ENCODE results near the gene GRHL3.
A peak's percentile ranks its signal among the peaks of the same experiment; 100 is the strongest.

GRHL3 gene

GRCh38 chr1:24293392-24294227, 25.5 kb upstream of the GRHL3 start:
- DNase-seq (ENCODE audit: low spot score): no peak

DNA sequence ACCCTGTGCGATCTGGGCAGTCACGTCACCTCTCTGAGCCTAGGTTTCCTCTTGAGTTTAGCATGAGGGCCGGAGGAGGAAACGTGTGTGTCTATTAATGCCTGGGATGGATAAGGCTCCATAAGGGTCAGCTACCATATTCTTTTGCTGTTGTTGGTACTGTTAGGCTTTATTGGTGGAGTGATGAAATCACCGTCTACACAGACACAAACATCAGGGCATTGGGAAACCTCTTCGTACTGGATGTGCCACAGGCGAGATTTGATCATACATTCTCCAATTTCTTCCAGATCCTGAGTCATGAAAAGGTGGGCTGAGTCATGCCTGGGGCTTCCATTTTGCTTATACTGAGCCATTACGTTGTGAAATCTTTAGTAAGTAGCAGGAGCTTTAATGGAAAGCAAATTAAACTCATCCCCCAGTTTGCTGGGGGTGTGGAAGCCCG, 24.9 kb upstream of the GRHL3 start:
- DNase-seq (ENCODE audit: low spot score): no peak

DNA sequence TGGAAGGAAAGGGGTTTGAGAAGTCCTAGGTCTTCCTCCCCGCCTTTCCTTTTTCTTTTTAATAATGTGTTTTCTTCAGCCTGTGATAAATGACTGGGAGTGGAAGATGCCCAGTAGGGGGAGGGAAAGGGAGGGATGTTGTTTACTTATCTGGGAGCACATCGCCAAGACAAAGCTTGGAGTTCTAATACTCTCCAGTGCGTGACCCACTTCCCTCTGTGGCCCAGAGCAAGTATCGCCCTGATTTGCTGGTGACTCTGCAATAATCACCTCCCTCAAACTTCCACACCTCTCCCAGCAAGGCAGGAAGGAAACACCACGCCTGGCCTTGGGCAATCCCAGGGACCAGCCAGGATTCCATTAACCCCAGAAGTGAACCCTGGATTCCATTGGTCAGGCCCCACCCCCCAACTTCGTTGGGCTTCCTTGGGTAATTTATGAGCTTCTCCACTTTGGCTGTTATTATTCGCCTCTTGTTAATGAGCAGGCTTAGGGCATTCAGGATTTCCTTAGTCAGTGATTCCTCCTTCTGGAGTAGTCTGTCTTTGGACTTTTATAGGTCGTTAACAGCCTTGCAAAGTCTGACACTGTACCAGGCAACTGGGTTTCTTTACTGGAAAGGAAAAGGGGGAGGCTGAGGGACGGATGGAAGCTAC, 24.3 kb upstream of the GRHL3 start:
- no peak for DNase-seq (ENCODE audit: low spot score)

GRCh38 chr1:24295535-24295934, 23.6 kb upstream of the GRHL3 start:
- DNase-seq (ENCODE audit: low spot score): no peak

- no peak for DNase-seq (ENCODE audit: low spot score)
These were observed 21.8 kb upstream of the GRHL3 start for GRCh38 chr1:24297187-24297851.

DNA sequence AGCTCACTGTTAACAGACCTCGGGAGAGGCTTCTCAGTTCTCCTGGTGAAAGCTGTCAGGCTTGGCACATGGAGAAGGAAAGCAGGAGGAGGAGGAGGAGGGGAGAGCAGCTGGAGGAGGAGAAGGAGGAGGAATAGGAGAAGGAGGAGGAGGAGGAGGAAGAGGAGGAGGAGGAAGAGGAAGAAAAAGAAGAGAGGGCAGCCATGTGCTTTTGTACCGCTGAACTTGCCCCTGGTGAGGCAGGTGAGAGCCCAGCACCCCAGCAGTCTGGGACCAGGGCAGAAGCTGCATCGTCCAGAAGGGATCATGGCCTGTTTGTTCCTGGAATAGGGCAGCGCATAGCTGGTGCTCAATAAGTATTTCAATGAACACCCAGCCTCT, 21.3 kb upstream of the GRHL3 start:
- DNase-seq (ENCODE audit: low spot score): no peak

DNA sequence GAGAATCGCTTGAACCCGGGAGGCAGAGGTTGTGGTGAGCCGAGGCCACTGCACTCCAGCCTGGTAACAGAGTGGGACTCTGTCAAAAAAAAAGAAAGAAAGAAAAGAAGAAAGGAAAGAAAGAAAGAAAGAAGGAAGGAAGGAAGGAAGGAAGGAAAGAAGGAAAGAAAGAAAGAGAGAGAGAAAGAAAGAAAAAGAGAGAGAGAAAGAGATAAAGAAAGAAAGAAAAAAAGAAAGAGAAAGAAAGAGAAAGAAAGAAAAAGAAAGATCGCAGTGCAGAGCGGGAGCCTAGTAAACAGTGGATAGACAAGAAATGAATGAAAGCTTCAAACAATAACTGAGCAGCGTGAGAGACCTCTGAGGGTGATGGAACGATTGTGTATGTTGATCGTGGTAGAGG, 20.6 kb upstream of the GRHL3 start:
- no peak for DNase-seq (ENCODE audit: low spot score)

GRCh38 chr1:24299901-24300300, 19.3 kb upstream of the GRHL3 start:
- DNase-seq (ENCODE audit: low spot score): no peak

DNA sequence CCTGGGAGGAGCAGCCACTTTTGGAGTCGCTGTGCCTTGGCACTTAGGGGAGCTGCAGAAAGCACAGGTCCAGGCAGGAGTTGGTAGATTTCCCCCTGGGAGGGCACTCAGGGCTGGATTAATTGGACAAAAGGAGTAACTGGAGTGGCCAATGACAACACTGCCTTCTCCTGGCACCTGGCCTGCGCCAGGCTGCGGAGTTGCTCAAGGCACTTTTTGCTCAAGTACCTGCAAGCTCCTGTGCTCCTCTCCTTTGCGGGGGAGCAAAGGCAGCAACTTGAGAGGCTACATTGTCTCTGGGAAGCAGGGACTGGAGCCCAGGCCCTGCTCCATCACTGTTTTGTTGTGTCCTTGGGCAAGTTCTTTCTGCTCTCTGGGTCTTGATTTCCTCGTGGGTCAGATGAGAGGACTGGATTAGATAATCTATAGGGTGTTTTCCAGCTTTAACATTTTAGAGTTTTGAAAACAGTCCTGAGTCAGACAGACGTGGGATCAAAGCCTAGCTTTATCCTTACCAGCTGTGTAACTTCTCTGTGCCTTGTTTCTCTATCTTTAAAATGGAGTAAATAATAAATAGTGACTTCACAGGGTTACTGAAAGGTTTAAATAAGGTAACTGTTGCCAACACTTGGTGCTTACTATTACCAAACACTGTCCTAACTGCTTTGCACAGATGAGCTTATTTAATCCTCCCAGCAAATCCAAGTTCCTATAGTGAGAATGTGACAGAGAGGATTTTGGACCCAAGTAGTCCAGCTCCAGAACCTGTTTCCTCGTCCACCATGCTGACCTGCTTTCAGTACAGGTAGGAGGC, 18.0 kb upstream of the GRHL3 start:
- no peak for DNase-seq (ENCODE audit: low spot score)

DNA sequence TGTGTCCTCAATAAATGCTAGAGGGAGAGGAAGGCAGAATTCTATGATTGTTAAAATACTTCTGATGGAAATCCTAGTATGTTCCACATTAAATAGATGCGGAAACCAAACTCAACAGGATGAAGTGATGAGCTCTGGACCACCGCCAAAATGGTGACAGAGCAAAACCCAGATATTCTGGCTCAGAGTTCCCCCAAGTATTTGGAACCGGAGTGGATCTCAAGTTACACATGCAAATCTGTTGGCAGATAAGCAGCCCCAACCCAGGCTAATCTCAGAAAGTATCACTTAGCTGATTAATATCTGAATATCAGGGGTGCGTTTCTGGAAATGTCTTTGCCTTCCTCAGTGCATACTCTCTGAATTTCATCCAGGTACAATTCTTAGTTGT, 17.4 kb upstream of the GRHL3 start:
- DNase-seq (ENCODE audit: low spot score): no peak

GRCh38 chr1:24302209-24302611, 16.9 kb upstream of the GRHL3 start:
- no peak for DNase-seq (ENCODE audit: low spot score)

GRCh38 chr1:24303600-24303999, 15.6 kb upstream of the GRHL3 start:
- no peak for DNase-seq (ENCODE audit: low spot score)

DNA sequence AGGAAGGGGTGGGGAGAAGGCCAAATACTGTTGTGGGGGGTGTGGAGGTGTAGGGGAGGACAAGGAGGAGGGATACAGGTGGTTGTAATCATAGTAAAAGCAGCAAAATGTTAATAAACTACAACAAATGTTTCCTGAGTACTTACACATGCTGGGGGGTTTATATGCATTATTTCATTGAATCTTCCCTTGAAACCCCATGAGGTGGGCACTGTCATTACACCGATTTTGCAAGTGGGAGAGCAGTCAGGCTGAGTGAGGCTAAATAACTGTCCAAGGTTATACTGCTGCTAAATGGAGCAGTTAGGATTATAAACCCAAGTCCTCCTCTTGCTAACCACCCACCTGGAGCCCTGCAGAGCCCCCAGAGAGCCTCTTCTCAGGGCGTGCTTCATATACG, 14.4 kb upstream of the GRHL3 start:
- DNase-seq (ENCODE audit: low spot score): no peak

- no peak for DNase-seq (ENCODE audit: low spot score)
These were observed 10.7 kb upstream of the GRHL3 start for GRCh38 chr1:24308365-24309015.

DNA sequence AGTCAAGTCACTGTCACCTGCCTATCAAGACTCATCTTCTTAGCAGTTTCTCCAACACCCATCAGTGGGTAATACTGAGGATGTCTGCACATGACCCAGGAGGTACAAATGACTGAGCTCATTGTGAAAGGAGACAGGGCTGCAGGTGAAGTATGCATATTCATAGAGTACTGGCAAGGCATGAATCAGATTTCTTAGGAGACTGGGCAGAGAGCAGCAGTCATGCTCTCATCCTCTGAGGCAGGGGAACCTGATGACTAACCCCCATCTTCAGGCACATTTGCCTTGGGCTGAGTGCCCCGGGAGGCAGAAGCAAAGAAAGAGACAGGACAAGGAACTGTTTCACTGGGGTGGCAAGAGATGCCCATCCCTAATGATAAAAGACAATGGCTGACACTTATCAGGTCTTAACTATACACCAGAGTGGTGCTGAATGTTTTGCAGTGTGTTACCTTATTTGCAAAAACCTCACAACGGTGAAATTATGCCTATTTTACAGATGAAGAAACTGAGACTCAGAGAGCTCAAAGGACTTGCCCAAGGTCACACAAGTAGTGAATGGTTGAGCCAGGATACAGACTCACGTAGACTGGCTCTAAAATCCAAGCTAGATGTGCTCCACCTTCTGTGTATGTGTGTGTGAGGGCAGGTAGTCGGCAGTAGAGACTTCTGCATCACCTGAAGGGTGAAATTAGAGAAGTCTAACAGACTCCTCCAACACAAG, 9.2 kb upstream of the GRHL3 start:
- no peak for DNase-seq (ENCODE audit: low spot score)

GRCh38 chr1:24311234-24311633, 7.9 kb upstream of the GRHL3 start:
- no peak for DNase-seq (ENCODE audit: low spot score)

- DNase-seq (ENCODE audit: low spot score): peak; percentile 24
These were observed 7.4 kb upstream of the GRHL3 start for GRCh38 chr1:24311741-24312140.

- no peak for DNase-seq (ENCODE audit: low spot score)
These were observed 3.8 kb upstream of the GRHL3 start for GRCh38 chr1:24315391-24315790.

- no peak for DNase-seq (ENCODE audit: low spot score)
These were observed 2.5 kb upstream of the GRHL3 start for GRCh38 chr1:24316645-24317044.

GRCh38 chr1:24317081-24317480, 2.1 kb upstream of the GRHL3 start:
- no peak for DNase-seq (ENCODE audit: low spot score)

Data from pons (tissue), 1 donor.